ENCODE results near the gene ERMARD.
"Not testable (repeated sequence)": the region's sequence is repeated elsewhere in the genome, so short reads cannot be mapped to it uniquely, and the experiment has no call there.

ERMARD gene

GRCh38 chr6:169738204-169738975 lies 13.0 kb upstream of the ERMARD start:
- no peak for DNase-seq

DNA sequence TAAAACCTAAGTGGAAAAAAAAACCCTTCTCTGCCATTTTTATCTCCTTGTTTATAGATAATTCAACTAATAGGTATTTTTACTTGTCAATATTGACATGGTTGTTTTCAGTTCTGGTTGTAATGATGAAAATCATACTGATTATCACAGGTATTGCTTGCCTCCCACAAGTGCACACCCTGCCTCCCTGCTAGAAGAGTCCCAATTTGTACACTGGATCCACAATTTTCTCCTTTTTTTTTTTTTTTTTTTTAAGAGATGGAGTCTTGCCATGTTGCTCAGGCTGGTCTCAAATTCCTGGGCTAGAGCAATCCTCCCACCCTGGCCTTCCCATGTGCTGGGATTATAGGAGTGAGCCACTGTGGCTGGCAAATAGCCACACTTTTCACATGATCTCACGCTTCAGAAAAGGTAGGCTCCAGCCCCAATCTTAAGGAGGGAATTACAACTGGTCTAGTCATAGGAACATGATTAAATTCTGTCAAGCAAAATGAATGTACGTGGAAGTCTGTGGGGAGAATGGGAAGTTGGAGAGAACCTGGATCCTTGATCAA lies 12.4 kb upstream of the ERMARD start:
- DNase-seq: no peak

GRCh38 chr6:169741344-169741743 lies 10.1 kb upstream of the ERMARD start:
- no peak for DNase-seq

DNA sequence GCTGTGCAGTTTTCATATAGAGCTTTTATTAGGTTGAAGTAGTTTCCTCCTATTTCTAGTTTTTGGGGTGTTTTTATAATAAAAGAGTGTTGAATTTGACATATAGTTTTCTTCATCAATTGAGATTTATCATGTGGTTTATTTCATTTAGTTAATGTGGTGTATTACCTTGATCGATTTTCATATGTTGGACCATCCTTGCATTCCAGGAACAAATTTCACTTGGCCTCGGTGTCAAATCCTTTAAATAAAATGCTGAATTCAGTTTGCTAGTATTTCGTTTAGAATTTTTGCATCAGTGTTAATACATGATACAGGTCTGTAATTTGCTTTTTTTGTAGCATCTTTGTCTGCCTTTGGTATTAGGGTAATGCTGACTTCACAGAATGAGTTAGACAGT lies 6.0 kb upstream of the ERMARD start:
- DNase-seq: no peak

- no peak for DNase-seq
Measured at GRCh38 chr6:169746556-169746955, 4.9 kb upstream of the ERMARD start.

- no peak for DNase-seq
Measured at GRCh38 chr6:169752074-169752623, 727 bp downstream of the ERMARD start.

DNA sequence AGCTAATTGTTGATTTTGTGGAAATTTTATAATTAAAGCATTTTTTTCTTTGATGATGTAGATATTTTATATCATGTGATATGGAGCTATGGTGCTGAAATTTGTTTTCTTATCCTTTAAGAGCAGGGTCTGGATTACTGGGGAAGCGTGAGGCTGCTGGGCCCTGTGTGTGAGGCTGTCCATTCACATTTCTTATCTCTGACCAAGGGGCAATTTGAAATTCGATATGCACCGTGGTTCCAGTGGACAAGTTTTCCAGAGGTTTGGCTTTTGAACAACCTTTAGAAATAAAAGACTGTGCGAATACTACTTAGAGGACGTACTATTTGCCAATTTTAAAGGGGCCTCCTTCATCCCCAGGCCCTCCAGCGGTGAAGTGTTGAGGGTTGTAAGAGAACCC lies 3.7 kb downstream of the ERMARD start:
- no peak for DNase-seq

DNA sequence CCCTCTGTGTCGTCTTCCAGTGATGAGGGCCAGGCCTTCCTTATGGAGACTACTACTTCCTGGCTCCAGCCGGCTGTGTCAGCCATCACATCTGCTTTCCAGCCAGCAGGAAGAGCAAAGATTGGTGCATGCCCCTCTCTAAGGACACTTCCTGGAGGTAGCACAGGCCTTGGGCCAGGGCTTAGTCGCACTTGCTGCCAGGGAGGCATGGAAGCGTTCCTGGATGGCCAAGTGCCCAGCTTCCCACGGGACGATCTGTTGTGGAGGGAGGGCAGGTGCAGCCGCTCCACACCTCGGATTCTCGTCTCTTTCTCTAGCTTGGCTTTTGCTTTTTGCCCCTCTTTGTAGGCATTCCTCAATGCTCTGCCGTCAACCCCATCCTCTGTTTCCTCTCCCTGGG lies 11.9 kb downstream of the ERMARD start:
- DNase-seq: no peak

GRCh38 chr6:169763881-169764280 lies 12.5 kb downstream of the ERMARD start:
- no peak for DNase-seq

- not testable (repeated sequence) for DNase-seq
Measured at GRCh38 chr6:169765789-169766188, 14.4 kb downstream of the ERMARD start.

- no peak for DNase-seq
Measured at GRCh38 chr6:169766232-169766631, 14.8 kb downstream of the ERMARD start.

GRCh38 chr6:169766921-169767736 lies 15.7 kb downstream of the ERMARD start:
- no peak for DNase-seq

DNA sequence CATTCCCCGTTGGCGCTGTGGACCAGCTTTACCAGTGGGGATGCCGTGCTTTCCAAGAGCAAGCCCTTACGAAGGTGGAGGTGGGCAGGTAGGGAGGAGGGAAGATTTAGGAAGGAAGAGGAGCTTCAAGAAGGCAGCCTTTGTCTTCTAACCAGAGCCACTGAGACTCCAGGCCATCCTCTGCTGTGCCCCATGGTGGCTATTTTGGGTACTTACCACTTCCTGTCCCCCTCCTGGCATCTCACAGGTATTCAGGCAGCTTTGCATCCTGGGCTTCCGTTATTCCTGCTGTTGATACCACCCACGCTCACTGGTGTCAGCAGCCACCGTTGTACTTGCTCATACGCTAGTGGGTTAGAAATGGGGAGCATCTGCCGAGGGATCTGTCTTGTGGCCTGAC lies 22.9 kb downstream of the ERMARD start:
- DNase-seq: no peak

GRCh38 chr6:169775321-169775720 lies 23.9 kb downstream of the ERMARD start:
- no peak for DNase-seq

GRCh38 chr6:169776379-169776778 lies 25.0 kb downstream of the ERMARD start:
- DNase-seq: no peak

DNA sequence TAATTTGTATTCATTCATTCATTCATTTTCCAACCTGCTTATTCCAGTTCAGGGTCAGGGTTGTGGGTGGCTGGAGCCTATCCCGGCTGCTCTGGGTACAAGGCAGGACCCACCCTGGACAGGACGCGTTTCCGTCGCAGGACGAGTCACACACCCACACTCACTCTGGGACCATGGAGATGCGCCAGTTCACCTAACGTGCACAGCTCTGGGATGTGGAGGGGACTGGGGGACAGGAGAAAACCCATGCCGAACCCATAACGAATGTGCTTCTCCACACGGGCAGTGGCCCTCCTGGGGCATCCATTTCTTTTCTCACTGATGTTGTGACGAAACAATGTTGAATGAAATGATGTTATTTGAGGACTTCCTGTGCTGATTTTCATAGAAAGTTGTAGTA lies 26.5 kb downstream of the ERMARD start:
- no peak for DNase-seq

GRCh38 chr6:169778646-169779045 lies 27.2 kb downstream of the ERMARD start:
- no peak for DNase-seq

DNA sequence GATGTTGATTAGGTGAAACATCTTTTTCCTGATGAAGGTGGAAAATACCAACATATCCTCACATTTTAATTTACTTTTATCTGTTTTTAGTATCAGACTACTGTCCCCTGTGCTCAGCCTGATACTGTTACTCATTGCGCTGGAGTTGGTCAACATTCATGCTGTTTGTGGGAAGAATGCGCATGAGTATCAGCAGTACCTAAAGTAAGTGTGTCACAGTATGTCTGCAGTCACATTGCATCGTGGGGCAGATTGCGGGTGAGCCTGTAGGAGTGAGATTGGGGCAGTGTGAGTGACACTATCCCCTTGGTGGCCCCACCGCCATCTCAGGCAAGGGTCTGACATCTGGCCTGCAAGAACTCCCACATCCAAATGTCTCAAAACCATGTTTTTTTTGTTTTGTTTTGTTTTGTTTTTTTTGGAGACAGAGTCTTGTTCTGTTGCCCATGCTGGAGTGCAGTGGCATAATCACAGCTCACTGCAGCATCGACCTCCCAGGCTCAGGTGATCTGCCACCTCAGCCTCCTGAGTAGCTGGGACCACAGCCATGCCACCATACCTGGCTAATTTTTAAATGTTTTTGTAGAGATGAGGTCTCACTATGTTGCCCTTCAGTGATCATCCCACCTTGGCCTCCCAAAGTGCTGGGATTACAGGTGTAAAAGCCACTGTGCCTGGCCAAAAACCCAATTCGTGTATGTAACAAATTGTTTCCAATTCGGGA lies 27.8 kb downstream of the ERMARD start:
- no peak for DNase-seq

- no peak for DNase-seq
Measured at GRCh38 chr6:169779896-169780295, 28.5 kb downstream of the ERMARD start.

DNA sequence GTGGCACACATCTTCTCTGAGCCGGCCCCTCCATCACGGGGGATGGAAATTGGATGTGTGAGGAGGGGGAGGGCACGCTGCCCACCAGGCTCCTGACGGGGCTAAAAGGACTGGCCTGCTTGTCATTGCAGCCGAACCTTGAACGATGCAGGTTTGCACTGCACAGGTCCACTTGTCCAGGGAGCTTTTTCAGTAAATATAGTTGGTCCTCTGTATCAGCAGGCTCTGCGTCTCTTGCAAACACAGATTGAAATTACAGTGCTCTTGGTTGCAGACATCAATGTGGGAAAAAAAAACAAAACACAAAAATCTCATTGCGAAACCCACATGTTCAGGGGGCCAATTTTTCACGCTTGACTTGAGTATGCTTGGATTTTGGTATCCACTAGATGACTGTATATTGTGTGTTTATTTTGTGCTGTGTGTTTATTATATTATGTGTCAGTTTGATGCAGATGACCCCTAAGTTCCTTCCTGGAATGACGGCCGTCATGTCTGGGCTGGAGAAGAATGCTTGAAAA lies 29.2 kb downstream of the ERMARD start:
- DNase-seq: no peak

DNA sequence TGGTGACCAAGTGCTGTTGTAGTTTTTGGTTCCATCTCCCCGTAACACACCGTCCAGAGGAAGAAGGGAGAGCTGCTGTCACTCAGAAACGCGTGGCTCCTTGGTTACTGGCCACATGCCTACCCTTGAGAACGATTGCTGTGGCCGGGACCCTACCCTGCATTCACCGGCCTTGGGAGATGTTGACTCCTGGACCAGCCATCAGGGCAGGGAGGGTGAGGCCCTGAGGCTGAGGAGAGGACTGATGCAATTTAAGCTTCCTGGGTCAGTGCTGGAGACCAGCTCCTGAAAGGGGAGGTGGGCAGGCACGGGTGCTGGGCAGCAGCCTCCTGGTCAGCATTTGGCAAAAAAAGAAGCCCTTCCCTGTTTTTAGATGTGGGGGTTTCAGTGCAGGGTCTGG lies 31.5 kb downstream of the ERMARD start:
- no peak for DNase-seq

- DNase-seq: no peak
Measured at GRCh38 chr6:169783401-169783800, 32.0 kb downstream of the ERMARD start.

Measured in stimulated activated CD8-positive, alpha-beta memory T cell treated with anti-CD3 and anti-CD28 coated beads, Interleukin-4, amount 100 ng/mL, for 48 hours (primary cell).